ENCODE measurements around the gene SLC22A23. TPM values are rescaled to one million over a fixed set of nuclear protein-coding genes. Genes with fewer than 3 reads are reported as not detected.

SLC22A23 gene
- total RNA-seq, 2 donors from 2014 or later, result 11.1 to 13.3 TPM

DNA sequence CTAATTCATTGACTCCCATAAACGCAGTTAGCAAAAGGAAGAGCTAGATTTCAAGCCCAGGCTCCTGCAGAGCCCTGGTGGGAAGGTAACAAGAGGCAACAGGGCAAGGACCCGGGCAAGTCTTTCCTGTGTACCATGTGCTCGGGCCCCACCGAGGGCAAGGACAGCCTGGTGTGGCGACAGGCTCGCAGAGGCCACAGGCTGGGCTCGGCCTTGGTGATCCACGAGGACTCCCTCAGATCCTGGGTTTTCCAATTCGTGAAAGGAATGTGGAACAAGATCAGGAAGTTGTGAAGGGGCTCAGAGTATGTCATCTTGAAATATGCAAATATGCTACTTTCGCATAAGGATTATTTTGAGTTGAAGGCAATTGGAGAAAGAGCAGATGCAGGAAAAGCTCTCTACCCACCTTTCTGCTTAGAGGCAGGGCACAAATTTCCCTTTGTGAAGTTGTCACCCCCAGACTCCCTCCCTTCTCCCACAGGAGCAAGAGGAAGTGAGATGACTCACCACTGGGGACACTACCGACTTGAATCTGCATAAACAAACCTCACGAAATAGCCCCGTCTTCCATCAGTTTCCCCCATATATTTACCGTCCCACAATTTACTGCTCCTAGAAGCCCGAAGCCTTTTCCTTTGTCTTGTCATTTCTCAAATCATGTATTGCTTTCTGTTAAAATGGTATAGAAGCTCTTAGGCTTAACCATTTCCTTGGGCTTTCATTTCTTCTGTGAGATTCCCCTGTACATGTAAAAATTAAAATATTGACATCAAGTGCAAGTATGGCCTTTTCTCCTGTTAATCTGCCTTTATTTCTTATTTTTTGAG, 119.1 kb downstream of the SLC22A23 start:
- Histone ChIP-seq H3K9me3 (ENCODE audit: control insufficient read depth, low read length) (no peaks in the 10 kb centered on the region), H3K9ac (ENCODE audit: extremely low read depth, low read length, poor library complexity, severe bottlenecking) (no peak overlapping the region), H3K36me3 (ENCODE audit: control insufficient read depth, insufficient read depth, low read length) (no peaks in the 10 kb centered on the region), H3K4me1 (ENCODE audit: control insufficient read depth, insufficient read depth, low read length) (no peaks in the 10 kb centered on the region), H3K27me3 (ENCODE audit: control insufficient read depth, insufficient read depth, low read length, poor library complexity, severe bottlenecking) (no peaks in the 10 kb centered on the region), H3K4me3 (ENCODE audit: low read length) (no peak overlapping the region), H3K27ac (ENCODE audit: low read depth, low read length) (peak overlapping the region; percentile 98)
- peak overlapping the region; percentile 83 for H3K27ac Mint-ChIP-seq
- TF ChIP-seq, protein P1, sequence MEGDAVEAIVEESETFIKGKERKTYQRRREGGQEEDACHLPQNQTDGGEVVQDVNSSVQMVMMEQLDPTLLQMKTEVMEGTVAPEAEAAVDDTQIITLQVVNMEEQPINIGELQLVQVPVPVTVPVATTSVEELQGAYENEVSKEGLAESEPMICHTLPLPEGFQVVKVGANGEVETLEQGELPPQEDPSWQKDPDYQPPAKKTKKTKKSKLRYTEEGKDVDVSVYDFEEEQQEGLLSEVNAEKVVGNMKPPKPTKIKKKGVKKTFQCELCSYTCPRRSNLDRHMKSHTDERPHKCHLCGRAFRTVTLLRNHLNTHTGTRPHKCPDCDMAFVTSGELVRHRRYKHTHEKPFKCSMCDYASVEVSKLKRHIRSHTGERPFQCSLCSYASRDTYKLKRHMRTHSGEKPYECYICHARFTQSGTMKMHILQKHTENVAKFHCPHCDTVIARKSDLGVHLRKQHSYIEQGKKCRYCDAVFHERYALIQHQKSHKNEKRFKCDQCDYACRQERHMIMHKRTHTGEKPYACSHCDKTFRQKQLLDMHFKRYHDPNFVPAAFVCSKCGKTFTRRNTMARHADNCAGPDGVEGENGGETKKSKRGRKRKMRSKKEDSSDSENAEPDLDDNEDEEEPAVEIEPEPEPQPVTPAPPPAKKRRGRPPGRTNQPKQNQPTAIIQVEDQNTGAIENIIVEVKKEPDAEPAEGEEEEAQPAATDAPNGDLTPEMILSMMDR (conservative IDR thresholded peaks at IDR 0.05), result peak; percentile 36
- H3K27me3 Mint-ChIP-seq (ENCODE audit: insufficient read depth), result no peaks in the 10 kb centered on the region
- H3K4me3 Mint-ChIP-seq, result no peak overlapping the region
- peak; percentile 73 for DNase-seq
- no peaks in the 10 kb centered on the region for H3K9me3 Mint-ChIP-seq
- H3K4me1 Mint-ChIP-seq, result peaks cover 68% of the 10 kb centered on the region
- 59 to 68% methylated on average over 4 to 15 of the region's 15 CpGs for WGBS, 2 experiments (ENCODE audit: insufficient coverage in 1 of 2, insufficient read length in 1 of 2)
- H3K36me3 Mint-ChIP-seq (ENCODE audit: low read depth), result no peaks in the 10 kb centered on the region

DNA sequence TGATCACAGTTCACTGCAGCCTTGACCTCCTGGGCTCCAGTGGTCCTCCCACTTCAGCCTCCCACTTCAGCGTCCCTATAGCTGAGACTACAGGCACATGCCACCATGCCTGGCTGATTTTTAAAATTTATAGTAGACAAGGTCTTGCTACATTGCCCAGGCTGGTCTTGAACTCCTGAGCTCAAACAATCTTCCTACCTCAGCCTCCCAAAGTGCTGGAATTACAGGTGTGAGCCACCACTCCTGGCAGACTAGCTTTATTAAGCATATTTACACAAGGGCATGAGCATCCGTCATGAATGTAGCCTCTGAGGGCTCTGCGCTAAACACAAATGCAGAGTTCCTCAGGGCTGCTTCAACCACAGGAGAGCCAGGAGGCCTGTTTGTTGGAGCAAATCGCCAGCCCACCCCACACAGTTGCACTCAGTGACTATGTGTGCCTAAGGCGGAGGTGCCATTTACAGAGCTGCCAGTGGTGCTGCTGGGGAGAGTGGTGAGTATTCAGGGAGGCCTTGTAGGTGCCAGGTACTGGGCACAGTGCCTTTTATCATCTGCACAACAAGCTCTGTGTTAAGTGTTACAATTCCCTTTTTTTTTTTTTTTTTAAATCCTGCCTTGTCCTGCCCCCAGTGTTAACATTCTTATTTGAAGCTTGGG, 119.9 kb downstream of the SLC22A23 start:
- TF ChIP-seq, protein P1 (conservative IDR thresholded peaks at IDR 0.05), result no peak
- Histone ChIP-seq H3K27me3 (ENCODE audit: control insufficient read depth, insufficient read depth, low read length, poor library complexity, severe bottlenecking) (no peaks in the 10 kb centered on the region), H3K4me3 (ENCODE audit: low read length) (no peak overlapping the region), H3K4me1 (ENCODE audit: control insufficient read depth, insufficient read depth, low read length) (no peaks in the 10 kb centered on the region), H3K27ac (ENCODE audit: low read depth, low read length) (no peak overlapping the region), H3K9ac (ENCODE audit: extremely low read depth, low read length, poor library complexity, severe bottlenecking) (no peak overlapping the region), H3K36me3 (ENCODE audit: control insufficient read depth, insufficient read depth, low read length) (no peaks in the 10 kb centered on the region), H3K9me3 (ENCODE audit: control insufficient read depth, low read length) (no peaks in the 10 kb centered on the region)
- Mint-ChIP-seq H3K27ac (peak overlapping the region; percentile 83), H3K9me3 (no peaks in the 10 kb centered on the region), H3K27me3 (ENCODE audit: insufficient read depth) (peaks cover under 1% of the 10 kb centered on the region), H3K4me1 (peaks cover 61% of the 10 kb centered on the region), H3K4me3 (no peak overlapping the region), H3K36me3 (ENCODE audit: low read depth) (no peaks in the 10 kb centered on the region)
- DNase-seq, result no peak
- 90 to 94% methylated on average over 3 to 5 of the region's 5 CpGs for WGBS, 2 experiments (ENCODE audit: insufficient coverage in 1 of 2, insufficient read length in 1 of 2)

DNA sequence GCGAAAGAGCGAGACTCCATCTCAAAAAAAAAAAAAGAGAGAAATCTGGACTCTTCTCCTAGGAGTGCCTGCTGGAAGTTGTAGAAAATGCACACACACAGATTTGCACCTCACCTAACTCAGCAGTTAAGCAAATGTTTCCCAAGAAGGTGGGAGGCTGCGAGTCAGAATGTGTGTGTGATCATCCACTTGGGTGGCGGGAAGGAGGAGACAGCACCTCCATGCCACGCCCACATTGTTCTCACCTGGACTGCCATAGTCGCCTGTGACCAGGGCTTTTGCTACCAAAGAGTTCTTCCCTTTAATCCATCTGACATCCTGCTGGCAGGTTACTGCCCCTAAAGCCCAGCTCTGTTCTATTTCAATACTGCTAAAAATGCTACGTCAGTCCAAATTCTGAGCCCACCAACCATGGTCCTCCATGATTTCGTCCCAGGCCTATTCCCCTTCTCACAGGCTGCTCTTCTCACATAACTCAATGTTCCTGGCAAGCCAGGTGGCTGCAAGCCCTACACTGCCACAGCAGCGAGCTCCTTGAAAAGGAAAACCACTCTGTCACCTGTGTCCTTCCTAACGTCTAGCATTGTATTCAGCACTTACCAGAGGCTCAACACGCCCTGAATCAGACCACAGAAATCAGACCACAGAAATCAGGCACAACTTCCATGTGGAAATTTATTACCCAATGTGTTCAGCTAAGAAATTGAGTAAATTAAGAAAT, 120.6 kb downstream of the SLC22A23 start:
- Mint-ChIP-seq H3K4me3 (no peak overlapping the region), H3K9me3 (no peaks in the 10 kb centered on the region), H3K27ac (peak overlapping the region; percentile 62), H3K27me3 (ENCODE audit: insufficient read depth) (peaks cover 1% of the 10 kb centered on the region), H3K4me1 (peaks cover 59% of the 10 kb centered on the region), H3K36me3 (ENCODE audit: low read depth) (no peaks in the 10 kb centered on the region)
- Histone ChIP-seq H3K9me3 (ENCODE audit: control insufficient read depth, low read length) (no peaks in the 10 kb centered on the region), H3K9ac (ENCODE audit: extremely low read depth, low read length, poor library complexity, severe bottlenecking) (no peak overlapping the region), H3K4me1 (ENCODE audit: control insufficient read depth, insufficient read depth, low read length) (no peaks in the 10 kb centered on the region), H3K36me3 (ENCODE audit: control insufficient read depth, insufficient read depth, low read length) (no peaks in the 10 kb centered on the region), H3K27me3 (ENCODE audit: control insufficient read depth, insufficient read depth, low read length, poor library complexity, severe bottlenecking) (no peaks in the 10 kb centered on the region), H3K27ac (ENCODE audit: low read depth, low read length) (no peak overlapping the region), H3K4me3 (ENCODE audit: low read length) (no peak overlapping the region)
- peak; percentile 68 for DNase-seq
- WGBS, 2 experiments (ENCODE audit: insufficient coverage in 1 of 2, insufficient read length in 1 of 2), result 91 to 95% methylated on average over 6 to 11 of the region's 11 CpGs
- TF ChIP-seq, protein P1 (conservative IDR thresholded peaks at IDR 0.05), result no peak
